Endothelial cell of umbilical vein (primary cell): Measurements from ENCODE around the gene PTGDR2. TPM values are rescaled to one million over a fixed set of nuclear protein-coding genes. Genes with fewer than 3 reads are reported as not detected.

Experiments used
- BruUV-seq: library from RNA; stranded (reverse); fragments of 400-500 nt; replicated peaks from 2 replicates; lab custom pipeline; 2021; lab: Mats Ljungman, UMichigan
- CTCF ChIA-PET: fragments of 300-600, 350-600 bp; sonication (Branson Sonifier 250); formaldehyde crosslinking; loops from one replicate; lab custom pipeline; 2021; ENCODE audit warnings: antibody characterized with exemption, inconsistent platforms; lab: Charles Lee
- POLR2A ChIA-PET: fragments of 300-600, 350-600 bp; sonication (Branson Sonifier 250); formaldehyde crosslinking; loops from one replicate; lab custom pipeline; 2021; ENCODE audit warnings: antibody characterized with exemption, inconsistent platforms; lab: Charles Lee
- DNase-seq: peaks from one replicate; pipeline ENCODE4 v3.0.0-alpha.2; 2011; ENCODE audit warnings: low read depth, low spot score
- FAIRE-seq: peaks from 2 replicates; lab custom pipeline; 2011; peaks lifted over from hg19 to GRCh38; lab: Jason Lieb, UNC
- H2AFZ ChIP-seq: 2 replicates; pipeline ENCODE4 v1.6.0; 2012; ENCODE audit warnings: low read depth, low read length, control low read depth, inconsistent platforms
- H3K27ac ChIP-seq: 2 replicates; pipeline ENCODE4 v1.5.1; 2011; ENCODE audit warnings: low read depth, mild to moderate bottlenecking, control low read depth, low read length, moderate library complexity; ENCODE audit not compliant: insufficient read depth
- H3K27me3 ChIP-seq, 2 experiments: 2 replicates each; pipeline versions ENCODE4 v1.6.0 to v1.6.1; 2011; ENCODE audit warnings: low read length in 2 of 2, mixed read lengths in 1 of 2; ENCODE audit not compliant: control insufficient read depth in 2 of 2, insufficient read depth in 2 of 2
- H3K36me3 ChIP-seq, 2 experiments: 2 replicates in 1 of 2; 3 replicates in 1 of 2; pipeline ENCODE4 v1.5.1; 2011; ENCODE audit warnings: low read length in 2 of 2, mild to moderate bottlenecking in 1 of 2, moderate library complexity in 1 of 2; ENCODE audit not compliant: control insufficient read depth in 2 of 2, insufficient read depth in 2 of 2; ENCODE audit errors: extremely low read depth in 1 of 2
- H3K4me1 ChIP-seq: 3 replicates; pipeline ENCODE4 v1.5.1; 2011; ENCODE audit warnings: mild to moderate bottlenecking, low read length; ENCODE audit not compliant: control insufficient read depth, insufficient read depth; ENCODE audit errors: extremely low read depth
- H3K4me2 ChIP-seq: 2 replicates; pipeline ENCODE4 v1.6.1; 2011; ENCODE audit warnings: low read length, control low read depth, mixed read lengths; ENCODE audit not compliant: insufficient read depth
- H3K4me3 ChIP-seq, 3 experiments: fragments of 200-600 bp in 1 of 3; sonication (generic), shearing (Covaris generic) in 1 of 3; replicated peaks in 1 of 3; 2 replicates each; pipeline ENCODE4 v1.5.1; 2011 to 2016; ENCODE audit warnings: control low read depth in 3 of 3, low read length in 3 of 3, mild to moderate bottlenecking in 2 of 3, inconsistent platforms in 1 of 3, low read depth in 1 of 3, moderate library complexity in 1 of 3; ENCODE audit not compliant: insufficient read depth in 1 of 3
- H3K79me2 ChIP-seq: 2 replicates; pipeline ENCODE4 v1.6.0; 2012; ENCODE audit warnings: low read length, inconsistent platforms; ENCODE audit not compliant: control insufficient read depth, insufficient read depth
- H3K9ac ChIP-seq: replicated peaks from 2 replicates; pipeline ENCODE3; 2011; ENCODE audit warnings: low read length, control low read depth; ENCODE audit not compliant: insufficient read depth; ENCODE audit errors: extremely low read depth
- H3K9me1 ChIP-seq: replicated peaks from 3 replicates; pipeline ENCODE4 v1.6.0; 2011; ENCODE audit warnings: mild to moderate bottlenecking, low read length; ENCODE audit not compliant: control insufficient read depth, insufficient read depth; ENCODE audit errors: extremely low read depth
- H3K9me3 ChIP-seq: replicated peaks from 2 replicates; pipeline ENCODE4 v1.5.1; 2012; ENCODE audit warnings: low read length, inconsistent platforms; ENCODE audit not compliant: control insufficient read depth, insufficient read depth
- H4K20me1 ChIP-seq: replicated peaks from 2 replicates; pipeline ENCODE3; 2011; ENCODE audit warnings: mild to moderate bottlenecking, low read length; ENCODE audit not compliant: control insufficient read depth, insufficient read depth; ENCODE audit errors: extremely low read depth
- EZH2 ChIP-seq: IDR thresholded peaks from 2 replicates; pipeline ENCODE4 v1.6.1; 2012; ENCODE audit warnings: borderline replicate concordance, low read depth, mild to moderate bottlenecking, moderate library complexity, low read length, inconsistent platforms; ENCODE audit not compliant: severe bottlenecking
- FOS ChIP-seq: IDR thresholded peaks from 2 replicates; pipeline ENCODE4 v1.6.1; 2011; ENCODE audit warnings: mild to moderate bottlenecking, low read length, moderate library complexity, borderline replicate concordance; ENCODE audit not compliant: insufficient read depth
- GATA2 ChIP-seq: IDR thresholded peaks from 2 replicates; pipeline ENCODE4 v1.7.0; 2011; ENCODE audit warnings: low read depth, mild to moderate bottlenecking, moderate library complexity, mixed read lengths, low read length; ENCODE audit not compliant: insufficient read length, insufficient read depth
- JUN ChIP-seq: IDR thresholded peaks from 2 replicates; pipeline ENCODE4 v1.6.1; 2011; ENCODE audit warnings: borderline replicate concordance, low read depth; ENCODE audit not compliant: insufficient read length, insufficient read depth
- MYC ChIP-seq: IDR thresholded peaks from one replicate; pipeline ENCODE4 v1.6.1; 2011; ENCODE audit warnings: mild to moderate bottlenecking, low read depth, low read length
- POLR2A ChIP-seq: IDR thresholded peaks from 2 replicates; pipeline ENCODE4 v1.6.1; 2012; ENCODE audit warnings: low read depth, mild to moderate bottlenecking, control low read depth, low read length
- POLR2AphosphoS5 ChIP-seq: IDR thresholded peaks from 2 replicates; pipeline ENCODE4 v1.6.1; 2012; ENCODE audit warnings: low read depth, mild to moderate bottlenecking, control low read depth, low read length, moderate library complexity; ENCODE audit not compliant: insufficient read depth
- dilution Hi-C: fragments of 300-500 bp; cut with MboI; formaldehyde crosslinking; loops from one replicate; pipeline ENCODE4 v1.15.0; 2019; ENCODE audit warnings: low sequenced_read_pairs; ENCODE audit not compliant: extremely low pct_ligation_motif_present
- intact Hi-C: fragments of 100-400 bp; cut with micrococcal nuclease; formaldehyde crosslinking; loops from one replicate; pipeline ENCODE4 v1.10.0; 2022
- polyA plus RNA-seq, 4 experiments: library from polyadenylated mRNA; depleted of rRNA in 3 of 4; stranded (reverse) in 3 of 4; unstranded in 1 of 4; fragments of >200 nt; gene quantifications; 2 replicates each; pipeline versions ENCODE4 v1.2.1 to v1.2.3, GENCODE V29; 2011 to 2012; ENCODE audit warnings: missing spikeins in 1 of 4
- total RNA-seq: library from RNA; stranded (reverse); gene quantifications from 2 replicates; pipeline ENCODE4 v1.2.3, GENCODE V29; 2021
- TF ChIP-seq, protein P1 (sequence below): IDR thresholded peaks from 2 replicates; pipeline ENCODE4 v1.6.1; 2011; ENCODE audit not compliant: insufficient read depth, insufficient read length
- TF ChIP-seq, protein P2 (sequence below), 2 donors: IDR thresholded peaks; 1 replicate in 1 of 2; 2 replicates in 1 of 2; pipeline ENCODE4 v1.5.1; 2011; ENCODE audit warnings: low read length in 2 of 2, mild to moderate bottlenecking in 2 of 2, moderate library complexity in 2 of 2, control low read depth in 1 of 2, inconsistent platforms in 1 of 2, low read depth in 1 of 2; ENCODE audit not compliant: insufficient read depth in 1 of 2; ENCODE audit errors: extremely low read depth in 1 of 2

The PTGDR2 gene
- total and polyA plus RNA-seq, 2 donors (not counting 3 experiments of a cell fraction or from before 2014, with no cell fraction given) = 0.15 TPM; not detected in 1

DNA sequence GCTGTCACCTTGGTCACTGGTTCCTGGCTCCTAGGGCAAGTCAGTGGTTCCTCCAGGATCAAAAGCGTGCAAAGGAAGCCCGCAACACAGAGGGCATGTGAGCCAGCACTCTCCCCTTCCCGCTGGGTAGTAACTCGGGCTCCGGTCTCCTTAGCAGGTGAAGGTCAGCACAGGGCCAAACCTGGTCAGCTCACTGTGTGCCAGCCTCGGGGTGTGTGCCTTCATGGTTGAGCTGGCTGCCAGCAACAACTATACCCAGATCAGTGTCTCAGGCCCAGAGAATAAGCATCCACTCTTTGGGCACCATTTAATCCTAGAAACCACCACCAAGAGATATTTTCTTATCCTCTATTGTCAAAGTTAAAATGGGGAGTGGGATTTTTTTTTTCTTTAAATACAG is 30.0 kb downstream of the PTGDR2 start:
- dilution Hi-C loops (no loop called here), intact Hi-C loops (loop anchor here (10.0 kb wide), 1 partner anchor 801 kb away; no protein-coding TSS in a partner anchor)
- ChIA-PET POLR2A (no interaction called here), CTCF (interaction anchor here (1.9 kb wide), 1 partner anchor 50 kb away, joined by 6 read pairs; no protein-coding TSS in a partner anchor)
- Histone ChIP-seq H3K4me3 (no peak overlapping the region), H3K27ac (no peak overlapping the region), H4K20me1 (no peaks in the 10 kb centered on the region), H3K36me3 (no peaks in the 10 kb centered on the region), H3K9ac (no peak overlapping the region), H3K79me2 (no peaks in the 10 kb centered on the region), H3K9me3 (no peaks in the 10 kb centered on the region), H3K27me3 (no peaks in the 10 kb centered on the region), H3K4me1 (no peaks in the 10 kb centered on the region), H3K9me1 (no peaks in the 10 kb centered on the region), H3K4me2 (no peak overlapping the region), H2AFZ (no peak overlapping the region)
- DNase-seq (no peak), FAIRE-seq (no peak)
- no TSS peak for BruUV-seq
- TF ChIP-seq, protein P1, sequence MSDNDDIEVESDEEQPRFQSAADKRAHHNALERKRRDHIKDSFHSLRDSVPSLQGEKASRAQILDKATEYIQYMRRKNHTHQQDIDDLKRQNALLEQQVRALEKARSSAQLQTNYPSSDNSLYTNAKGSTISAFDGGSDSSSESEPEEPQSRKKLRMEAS = no peak
- TF ChIP-seq POLR2A (no peak), GATA2 (no peak), JUN (no peak), POLR2AphosphoS5 (no peak), FOS (no peak), MYC (no peak), EZH2 (no peak)
- TF ChIP-seq, protein P2, sequence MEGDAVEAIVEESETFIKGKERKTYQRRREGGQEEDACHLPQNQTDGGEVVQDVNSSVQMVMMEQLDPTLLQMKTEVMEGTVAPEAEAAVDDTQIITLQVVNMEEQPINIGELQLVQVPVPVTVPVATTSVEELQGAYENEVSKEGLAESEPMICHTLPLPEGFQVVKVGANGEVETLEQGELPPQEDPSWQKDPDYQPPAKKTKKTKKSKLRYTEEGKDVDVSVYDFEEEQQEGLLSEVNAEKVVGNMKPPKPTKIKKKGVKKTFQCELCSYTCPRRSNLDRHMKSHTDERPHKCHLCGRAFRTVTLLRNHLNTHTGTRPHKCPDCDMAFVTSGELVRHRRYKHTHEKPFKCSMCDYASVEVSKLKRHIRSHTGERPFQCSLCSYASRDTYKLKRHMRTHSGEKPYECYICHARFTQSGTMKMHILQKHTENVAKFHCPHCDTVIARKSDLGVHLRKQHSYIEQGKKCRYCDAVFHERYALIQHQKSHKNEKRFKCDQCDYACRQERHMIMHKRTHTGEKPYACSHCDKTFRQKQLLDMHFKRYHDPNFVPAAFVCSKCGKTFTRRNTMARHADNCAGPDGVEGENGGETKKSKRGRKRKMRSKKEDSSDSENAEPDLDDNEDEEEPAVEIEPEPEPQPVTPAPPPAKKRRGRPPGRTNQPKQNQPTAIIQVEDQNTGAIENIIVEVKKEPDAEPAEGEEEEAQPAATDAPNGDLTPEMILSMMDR (IDR thresholded peaks at IDR 0.05; ENCODE audit: extremely low read depth in 1 of 2, insufficient read depth in 1 of 2, low read depth in 1 of 2, low read length in 2 of 2) = no peak
